Keratinocyte (primary cell): ENCODE results near the gene SNX13. TPM values are rescaled to one million over a fixed set of nuclear protein-coding genes. Genes with fewer than 3 reads are reported as not detected.
A peak's percentile ranks its signal among the peaks of the same experiment; 100 is the strongest.

Experiments used
- DNase-seq: peaks from one replicate; pipeline ENCODE4 v3.0.0-alpha.2; 2011; ENCODE audit warnings: low read depth, missing footprints, low spot score
- FAIRE-seq: peaks from 2 replicates; lab custom pipeline; 2011; peaks lifted over from hg19 to GRCh38; lab: Jason Lieb, UNC
- H2AFZ ChIP-seq: 2 replicates; pipeline ENCODE4 v1.6.0; 2012; ENCODE audit warnings: low read length, control low read depth, inconsistent platforms; ENCODE audit not compliant: control insufficient read depth
- H3K27ac ChIP-seq: 2 replicates; pipeline ENCODE4 v1.5.1; 2011; ENCODE audit warnings: low read length; ENCODE audit not compliant: control insufficient read depth, insufficient read depth
- H3K27me3 ChIP-seq: 3 replicates; pipeline ENCODE4 v1.6.0; 2011; ENCODE audit warnings: low read length; ENCODE audit not compliant: control insufficient read depth, insufficient read depth; ENCODE audit errors: extremely low read depth
- H3K36me3 ChIP-seq, 2 experiments: 2 replicates in 1 of 2; 3 replicates in 1 of 2; pipeline ENCODE4 v1.5.1; 2011; ENCODE audit warnings: low read length in 2 of 2, mild to moderate bottlenecking in 1 of 2; ENCODE audit not compliant: control insufficient read depth in 2 of 2, insufficient read depth in 2 of 2; ENCODE audit errors: extremely low read depth in 1 of 2
- H3K4me1 ChIP-seq: 3 replicates; pipeline ENCODE4 v1.5.1; 2011; ENCODE audit warnings: low read length; ENCODE audit not compliant: control insufficient read depth, insufficient read depth; ENCODE audit errors: extremely low read depth
- H3K4me2 ChIP-seq: 3 replicates; pipeline ENCODE4 v1.6.0; 2011; ENCODE audit warnings: low read depth, low read length; ENCODE audit not compliant: control insufficient read depth, insufficient read depth; ENCODE audit errors: extremely low read depth
- H3K4me3 ChIP-seq, 3 experiments: fragments of 200-600 bp in 1 of 3; sonication (generic) in 1 of 3; 2 replicates in 2 of 3; 3 replicates in 1 of 3; pipeline ENCODE4 v1.5.1; 2011 to 2016; ENCODE audit warnings: low read length in 3 of 3, mild to moderate bottlenecking in 3 of 3, control low read depth in 2 of 3, inconsistent platforms in 1 of 3, low read depth in 1 of 3, mixed read lengths in 1 of 3, mixed run types in 1 of 3, moderate library complexity in 1 of 3; ENCODE audit not compliant: control insufficient read depth in 2 of 3, insufficient read depth in 2 of 3; ENCODE audit errors: extremely low read depth in 1 of 3
- H3K79me2 ChIP-seq: 2 replicates; pipeline ENCODE4 v1.6.0; 2012; ENCODE audit warnings: low read length; ENCODE audit not compliant: control insufficient read depth, insufficient read depth
- H3K9ac ChIP-seq: 3 replicates; pipeline ENCODE4 v1.6.0; 2011; ENCODE audit warnings: low read length; ENCODE audit not compliant: control insufficient read depth, insufficient read depth; ENCODE audit errors: extremely low read depth
- H3K9me1 ChIP-seq: 3 replicates; pipeline ENCODE4 v1.6.0; 2011; ENCODE audit warnings: low read length; ENCODE audit not compliant: control insufficient read depth, insufficient read depth; ENCODE audit errors: extremely low read depth
- H3K9me3 ChIP-seq: 2 replicates; pipeline ENCODE4 v1.5.1; 2012; ENCODE audit warnings: low read depth, low read length; ENCODE audit not compliant: control insufficient read depth
- H4K20me1 ChIP-seq: 3 replicates; pipeline ENCODE4 v1.6.0; 2011; ENCODE audit warnings: low read length; ENCODE audit not compliant: control insufficient read depth, insufficient read depth; ENCODE audit errors: extremely low read depth
- CTCF ChIP-seq, 3 experiments: IDR thresholded peaks in 1 of 3; conservative IDR thresholded peaks in 1 of 3; optimal IDR thresholded peaks in 1 of 3; 2 replicates in 2 of 3; 3 replicates in 1 of 3; pipeline versions ENCODE3 to v1.5.1; 2011; ENCODE audit warnings: low read length in 3 of 3, mild to moderate bottlenecking in 3 of 3, moderate library complexity in 2 of 3, control low read depth in 1 of 3, inconsistent platforms in 1 of 3; ENCODE audit not compliant: insufficient read depth in 2 of 3; ENCODE audit errors: extremely low read depth in 1 of 3
- EZH2 ChIP-seq: IDR thresholded peaks from one replicate; pipeline ENCODE4 v1.6.1; 2012; ENCODE audit warnings: inconsistent platforms, mild to moderate bottlenecking, low read length, moderate library complexity
- dilution Hi-C: fragments of 300-500 bp; cut with MboI; formaldehyde crosslinking; loops from one replicate; pipeline ENCODE4 v1.7.0; 2020; ENCODE audit warnings: low sequenced_read_pairs; ENCODE audit not compliant: extremely low pct_ligation_motif_present
- polyA plus RNA-seq, 5 experiments: library from polyadenylated mRNA; depleted of rRNA in 3 of 5; stranded (reverse) in 3 of 5; stranded (forward) in 1 of 5; unstranded in 1 of 5; fragments of >200 nt; gene quantifications; 1 replicate in 1 of 5; 2 replicates in 3 of 5; 3 replicates in 1 of 5; pipeline versions ENCODE4 v1.2.1 to v1.2.3, GENCODE V29; 2011 to 2012; ENCODE audit warnings: missing spikeins in 2 of 5, low read depth in 1 of 5, low replicate concordance in 1 of 5

Gene SNX13
- polyA plus RNA-seq, 1 donor (not counting 4 experiments of a cell fraction or from before 2014, with no cell fraction given): 22.6 TPM

GRCh38 chr7:17986851-17987250 lies 46.6 kb upstream of the SNX13 start:
- Histone ChIP-seq H3K4me2 (peak overlapping the region; percentile 54), H3K9me1 (no peaks in the 10 kb centered on the region), H3K4me1 (peaks cover 10% of the 10 kb centered on the region), H3K79me2 (no peaks in the 10 kb centered on the region), H3K36me3 (no peaks in the 10 kb centered on the region), H2AFZ (peak overlapping the region; percentile 70), H4K20me1 (no peaks in the 10 kb centered on the region), H3K27me3 (no peaks in the 10 kb centered on the region), H3K9ac (no peak overlapping the region), H3K27ac (no peak overlapping the region), H3K4me3 (no peak overlapping the region), H3K9me3 (no peaks in the 10 kb centered on the region)
- TF ChIP-seq CTCF (optimal IDR thresholded peaks at IDR 0.05 in 1 of 3, IDR thresholded peaks at IDR 0.05 in 1 of 3, conservative IDR thresholded peaks at IDR 0.05 in 1 of 3; ENCODE audit: extremely low read depth in 1 of 3, insufficient read depth in 2 of 3, low read length in 3 of 3) (no peak), EZH2 (no peak)
- dilution Hi-C loops: no loop called here
- peak; percentile 11 for DNase-seq
- peak; percentile 78 for FAIRE-seq

GRCh38 chr7:17985473-17986239 lies 45.4 kb upstream of the SNX13 start:
- dilution Hi-C loops: no loop called here
- no peaks in the 10 kb centered on the region for H3K9me1 ChIP-seq
- no peak overlapping the region for H3K4me3 ChIP-seq
- H3K9me3 ChIP-seq: no peaks in the 10 kb centered on the region
- H3K27me3 ChIP-seq: no peaks in the 10 kb centered on the region
- H2AFZ ChIP-seq: no peak overlapping the region
- TF ChIP-seq EZH2: no peak
- peak in 1 of 3 experiments; percentile 36 for TF ChIP-seq CTCF (optimal IDR thresholded peaks at IDR 0.05 in 1 of 3, IDR thresholded peaks at IDR 0.05 in 1 of 3, conservative IDR thresholded peaks at IDR 0.05 in 1 of 3; ENCODE audit: extremely low read depth in 1 of 3, insufficient read depth in 2 of 3, low read length in 3 of 3)
- H3K27ac ChIP-seq: no peak overlapping the region
- FAIRE-seq: no peak
- no peak overlapping the region for H3K4me2 ChIP-seq
- H3K36me3 ChIP-seq: no peaks in the 10 kb centered on the region
- DNase-seq: no peak
- H3K4me1 ChIP-seq: peaks cover 10% of the 10 kb centered on the region
- H3K79me2 ChIP-seq: no peaks in the 10 kb centered on the region
- H3K9ac ChIP-seq: no peak overlapping the region
- no peaks in the 10 kb centered on the region for H4K20me1 ChIP-seq
